HEK293 (cell line): ENCODE measurements around the gene TMC2.
"Not testable (repeated sequence)": the region's sequence is repeated elsewhere in the genome, so short reads cannot be mapped to it uniquely, and the experiment has no call there.

Experiments used
- CTCF ChIA-PET: fragments of 350-600 bp; formaldehyde crosslinking; extraction: SDS; loops from one replicate; lab custom pipeline; 2021; ENCODE audit warnings: antibody characterized with exemption; lab: Yijun Ruan, JAX
- POLR2A ChIA-PET: fragments of 300-600 bp; formaldehyde crosslinking; extraction: SDS; loops from one replicate; lab custom pipeline; 2020; ENCODE audit warnings: antibody characterized with exemption, inconsistent platforms; lab: Yijun Ruan, JAX
- H3K27ac ChIP-seq: fragments of 200-500 bp; sonication (Bioruptor generic); 2 replicates; pipeline ENCODE4 v1.5.1; 2014; ENCODE audit warnings: low read depth, low read length, control low read depth, inconsistent platforms; ENCODE audit errors: extremely low read depth
- H3K36me3 ChIP-seq, 2 experiments: fragments of 200-500 bp in 1 of 2; sonication (Bioruptor generic) in 1 of 2; 1 replicate in 1 of 2; 2 replicates in 1 of 2; pipeline ENCODE4 v1.5.1; 2014 to 2017; ENCODE audit warnings: inconsistent platforms in 2 of 2, low read length in 2 of 2; ENCODE audit not compliant: control insufficient read depth in 2 of 2, insufficient read depth in 1 of 2
- H3K4me1 ChIP-seq: fragments of 200-500 bp; sonication (Bioruptor generic); 2 replicates; pipeline ENCODE4 v1.5.1; 2014; ENCODE audit warnings: mild to moderate bottlenecking, low read length, inconsistent platforms; ENCODE audit not compliant: control insufficient read depth, insufficient read depth
- H3K4me3 ChIP-seq: 2 replicates; pipeline ENCODE4 v1.5.1; 2011; ENCODE audit warnings: low read depth, mild to moderate bottlenecking, control low read depth, low read length, moderate library complexity
- H3K9me3 ChIP-seq: fragments of 200-500 bp; sonication (Bioruptor generic); 2 replicates; pipeline ENCODE4 v1.5.1; 2014; ENCODE audit warnings: low read depth, low read length, inconsistent platforms; ENCODE audit not compliant: control insufficient read depth, insufficient read depth
- CTCF ChIP-seq: fragments of 450-650 bp; formaldehyde crosslinking; IDR thresholded peaks from 2 replicates; pipeline ENCODE4 v1.5.1; 2016; ENCODE audit warnings: missing biosample characterization, missing genetic modification characterization
- EGR2 ChIP-seq: fragments of 450-650 bp; formaldehyde crosslinking; IDR thresholded peaks from 2 replicates; pipeline ENCODE4 v1.5.1; 2016; ENCODE audit warnings: low read depth, missing biosample characterization, missing genetic modification characterization
- KLF7 ChIP-seq: fragments of 450-650 bp; formaldehyde crosslinking; IDR thresholded peaks from 2 replicates; pipeline ENCODE4 v1.5.1; 2016; ENCODE audit warnings: missing biosample characterization, missing genetic modification characterization, borderline replicate concordance
- PRDM10 ChIP-seq: fragments of 450-650 bp; formaldehyde crosslinking; IDR thresholded peaks from 2 replicates; pipeline ENCODE4 v1.5.1; 2016; ENCODE audit warnings: missing biosample characterization, missing genetic modification characterization
- ZBTB21 ChIP-seq: fragments of 450-650 bp; formaldehyde crosslinking; IDR thresholded peaks from 2 replicates; pipeline ENCODE4 v1.5.1; 2017; ENCODE audit warnings: missing biosample characterization, missing genetic modification characterization
- ZFHX2 ChIP-seq: fragments of 450-650 bp; formaldehyde crosslinking; conservative IDR thresholded peaks from 2 replicates; pipeline ENCODE4 v1.5.1; 2016; ENCODE audit warnings: missing biosample characterization, missing genetic modification characterization
- ZNF146 ChIP-seq: fragments of 450-650 bp; formaldehyde crosslinking; IDR thresholded peaks from 2 replicates; pipeline ENCODE4 v1.5.1; 2016; ENCODE audit warnings: missing biosample characterization, missing genetic modification characterization
- ZNF174 ChIP-seq: fragments of 450-650 bp; formaldehyde crosslinking; IDR thresholded peaks from 2 replicates; pipeline ENCODE4 v1.5.0; 2017; ENCODE audit warnings: missing biosample characterization, mild to moderate bottlenecking, missing genetic modification characterization
- ZNF596 ChIP-seq: fragments of 450-650 bp; IDR thresholded peaks from 2 replicates; pipeline ENCODE4 v1.5.0; 2018; ENCODE audit warnings: missing biosample characterization, mild to moderate bottlenecking, missing genetic modification characterization, moderate library complexity
- ZNF629 ChIP-seq: fragments of 450-650 bp; formaldehyde crosslinking; IDR thresholded peaks from 2 replicates; pipeline ENCODE4 v1.5.1; 2017; ENCODE audit warnings: missing biosample characterization, missing genetic modification characterization
- ZNF654 ChIP-seq: fragments of 450-650 bp; formaldehyde crosslinking; IDR thresholded peaks from 2 replicates; pipeline ENCODE4 v1.5.1; 2016; ENCODE audit warnings: low read depth, missing biosample characterization, missing genetic modification characterization
- ZNF747 ChIP-seq: fragments of 450-650 bp; formaldehyde crosslinking; IDR thresholded peaks from 2 replicates; pipeline ENCODE4 v1.5.1; 2016; ENCODE audit warnings: missing biosample characterization, missing genetic modification characterization
- ZSCAN30 ChIP-seq: fragments of 450-650 bp; IDR thresholded peaks from 2 replicates; pipeline ENCODE4 v1.5.1; 2018; ENCODE audit warnings: missing biosample characterization, mild to moderate bottlenecking, missing genetic modification characterization, moderate library complexity

Gene TMC2

GRCh38 chr20:2521369-2522305 lies 14.7 kb upstream of the TMC2 start:
- H3K27ac ChIP-seq: no peak overlapping the region
- no peaks in the 10 kb centered on the region for H3K9me3 ChIP-seq
- POLR2A ChIA-PET: interaction anchor here (0.6 to 1.8 kb wide), 5 partner anchors 9 to 137 kb away, joined by 3 to 25 read pairs (median 9); partner anchors contain the start of genes NOP56, SNRPB and ZNF343
- no peak for TF ChIP-seq ZNF629 (tag by site-specific recombination)
- TF ChIP-seq PRDM10 (tag by site-specific recombination): no peak
- peak; percentile 64 for TF ChIP-seq ZFHX2 (tag by site-specific recombination)
- peak; percentile 49 for TF ChIP-seq EGR2 (tag by site-specific recombination)
- TF ChIP-seq ZNF174 (tag by site-specific recombination): no peak
- TF ChIP-seq KLF7: no peak
- TF ChIP-seq ZNF654 (tag by site-specific recombination): 0 out of 2 replicates have a peak, but pooled peaks have one; percentile 9
- no peak for TF ChIP-seq ZNF747 (tag by site-specific recombination)
- TF ChIP-seq CTCF: peak; percentile 65
- TF ChIP-seq ZNF146 (tag by site-specific recombination): no peak
- TF ChIP-seq ZNF596 (tag by site-specific recombination): no peak
- 0 out of 2 replicates have a peak, but pooled peaks have one; percentile 22 for TF ChIP-seq ZSCAN30
- TF ChIP-seq ZBTB21: no peak
- H3K4me3 ChIP-seq: no peak overlapping the region
- no peaks in the 10 kb centered on the region; the same call in 1 of the 2 replicates for H3K4me1 ChIP-seq
- CTCF ChIA-PET: interaction anchor here (0.6 to 7.7 kb wide), 60 partner anchors 10 to 607 kb away, joined by 3 to 171 read pairs (median 4); partner anchors contain the start of genes IDH3B, NOP56, SNRPB and TMC2
- H3K36me3 ChIP-seq: no peaks in the 10 kb centered on the region

- H3K4me1 ChIP-seq, H3K27ac ChIP-seq, H3K9me3 ChIP-seq, H3K36me3 ChIP-seq, H3K4me3 ChIP-seq: not testable (repeated sequence)
- ChIA-PET CTCF (interaction anchor here (0.7 to 7.7 kb wide), 35 partner anchors 9 to 606 kb away, joined by 3 to 171 read pairs (median 7); partner anchors contain the start of genes NOP56, SNRPB, TMC2 and ZNF343), POLR2A (interaction anchor here (0.6 to 1.8 kb wide), 5 partner anchors 14 to 137 kb away, joined by 3 to 25 read pairs (median 9); partner anchors contain the start of genes NOP56, SNRPB and ZNF343)
Measured at GRCh38 chr20:2522826-2523429, 13.4 kb upstream of the TMC2 start.
